BJ (cell line): ENCODE data around the gene LLGL2. TPM values are rescaled to one million over a fixed set of nuclear protein-coding genes. Genes with fewer than 3 reads are reported as not detected.

Experiments
- CTCF ChIA-PET: fragments of 350-600 bp; formaldehyde crosslinking; extraction: SDS; loops from one replicate; lab custom pipeline; 2021; ENCODE audit warnings: antibody characterized with exemption, inconsistent platforms; lab: Yijun Ruan, JAX
- POLR2A ChIA-PET: fragments of 300-600 bp; sonication (Branson Sonifier 250); formaldehyde crosslinking; extraction: SDS; loops from one replicate; lab custom pipeline; 2021; ENCODE audit warnings: antibody characterized with exemption; lab: Charles Lee
- DNase-seq: peaks from one replicate; pipeline ENCODE4 v3.0.0-alpha.2; 2011; ENCODE audit warnings: low read depth
- H3K27me3 ChIP-seq: 2 replicates; pipeline ENCODE4 v1.6.0; 2011; ENCODE audit warnings: low read length; ENCODE audit not compliant: control insufficient read depth, insufficient read depth
- H3K36me3 ChIP-seq: 2 replicates; pipeline ENCODE4 v1.5.1; 2011; ENCODE audit warnings: low read length; ENCODE audit not compliant: control insufficient read depth, insufficient read depth
- H3K4me3 ChIP-seq: 2 replicates; pipeline ENCODE4 v1.5.1; 2011; ENCODE audit warnings: low read depth, mild to moderate bottlenecking, control low read depth, low read length
- polyA plus RNA-seq: library from polyadenylated mRNA; depleted of rRNA; stranded (reverse); fragments of >200 nt; gene quantifications from 2 replicates; pipeline ENCODE4 v1.2.3, GENCODE V29; 2011
- TF ChIP-seq, protein P1 (sequence below): IDR thresholded peaks from 2 replicates; pipeline ENCODE4 v1.5.1; 2011; ENCODE audit warnings: low read depth, mild to moderate bottlenecking, control low read depth, inconsistent platforms, low read length, moderate library complexity; ENCODE audit not compliant: insufficient read depth

The LLGL2 gene
- polyA plus RNA-seq, 1 experiment, result 1.6 TPM

DNA sequence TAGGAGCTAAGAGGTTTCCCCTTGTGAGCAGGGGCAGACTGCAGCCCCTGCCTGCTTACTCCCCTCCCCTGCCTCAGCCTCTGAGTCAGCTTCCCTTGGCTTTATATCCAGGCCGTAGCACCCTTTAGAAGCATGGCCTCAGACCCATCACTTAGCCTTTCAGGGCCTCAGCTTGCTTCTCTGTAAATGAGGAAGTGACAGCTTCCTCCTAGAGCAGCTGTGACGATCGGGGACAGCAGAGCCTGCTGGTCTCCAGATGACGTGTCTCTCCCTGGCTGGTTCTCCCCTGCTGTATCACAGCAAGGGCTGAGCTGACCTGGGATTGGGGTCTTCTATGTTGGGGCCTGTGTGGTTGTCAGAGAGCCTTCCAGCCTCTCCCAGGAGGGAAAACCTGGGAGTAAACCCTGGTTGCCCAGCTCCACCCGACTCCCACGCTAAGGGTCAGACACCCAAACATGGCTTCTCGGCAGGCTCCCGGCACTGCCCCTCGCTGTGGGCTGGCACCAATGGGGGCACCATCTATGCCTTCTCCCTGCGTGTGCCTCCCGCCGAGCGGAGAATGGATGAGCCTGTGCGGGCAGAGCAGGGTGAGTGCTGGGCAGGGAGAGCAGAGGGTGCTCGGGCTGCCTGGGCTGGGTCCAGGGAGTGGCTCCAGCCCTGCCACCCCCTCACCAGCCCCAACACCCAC, 45.8 kb downstream of the LLGL2 start:
- no peak for DNase-seq

DNA sequence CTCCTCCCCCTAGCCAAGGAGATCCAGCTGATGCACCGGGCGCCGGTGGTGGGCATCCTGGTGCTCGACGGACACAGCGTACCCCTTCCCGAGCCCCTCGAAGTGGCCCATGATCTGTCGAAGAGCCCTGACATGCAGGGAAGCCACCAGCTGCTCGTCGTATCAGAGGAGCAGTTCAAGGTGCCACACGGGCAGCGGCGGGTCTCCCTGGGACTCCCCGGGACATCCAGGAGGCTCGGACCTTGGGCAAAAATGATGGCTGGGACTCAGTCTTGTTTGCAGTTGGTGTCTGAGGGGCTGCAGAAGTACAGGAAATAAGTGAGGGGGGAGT, 46.4 kb downstream of the LLGL2 start:
- DNase-seq, result no peak
- CTCF ChIA-PET, result interaction anchor here (0.9 to 1.4 kb wide), 2 partner anchors 10 to 16 kb away, joined by 3 to 5 read pairs; no protein-coding TSS in a partner anchor
- no peaks in the 10 kb centered on the region for H3K36me3 ChIP-seq
- TF ChIP-seq, protein P1, sequence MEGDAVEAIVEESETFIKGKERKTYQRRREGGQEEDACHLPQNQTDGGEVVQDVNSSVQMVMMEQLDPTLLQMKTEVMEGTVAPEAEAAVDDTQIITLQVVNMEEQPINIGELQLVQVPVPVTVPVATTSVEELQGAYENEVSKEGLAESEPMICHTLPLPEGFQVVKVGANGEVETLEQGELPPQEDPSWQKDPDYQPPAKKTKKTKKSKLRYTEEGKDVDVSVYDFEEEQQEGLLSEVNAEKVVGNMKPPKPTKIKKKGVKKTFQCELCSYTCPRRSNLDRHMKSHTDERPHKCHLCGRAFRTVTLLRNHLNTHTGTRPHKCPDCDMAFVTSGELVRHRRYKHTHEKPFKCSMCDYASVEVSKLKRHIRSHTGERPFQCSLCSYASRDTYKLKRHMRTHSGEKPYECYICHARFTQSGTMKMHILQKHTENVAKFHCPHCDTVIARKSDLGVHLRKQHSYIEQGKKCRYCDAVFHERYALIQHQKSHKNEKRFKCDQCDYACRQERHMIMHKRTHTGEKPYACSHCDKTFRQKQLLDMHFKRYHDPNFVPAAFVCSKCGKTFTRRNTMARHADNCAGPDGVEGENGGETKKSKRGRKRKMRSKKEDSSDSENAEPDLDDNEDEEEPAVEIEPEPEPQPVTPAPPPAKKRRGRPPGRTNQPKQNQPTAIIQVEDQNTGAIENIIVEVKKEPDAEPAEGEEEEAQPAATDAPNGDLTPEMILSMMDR, result no peak
- H3K27me3 ChIP-seq, result peaks cover 5% of the 10 kb centered on the region; the same call in 1 of the 2 replicates
- POLR2A ChIA-PET, result no interaction called here
- H3K4me3 ChIP-seq, result no peak overlapping the region

More for the DNA sequence above, 45.8 kb downstream of the LLGL2 start:
- POLR2A ChIA-PET, result no interaction called here
- Histone ChIP-seq H3K4me3 (no peak overlapping the region), H3K27me3 (peaks cover 5% of the 10 kb centered on the region; the same call in 1 of the 2 replicates), H3K36me3 (no peaks in the 10 kb centered on the region)
- TF ChIP-seq, protein P1, result no peak
- CTCF ChIA-PET, result interaction anchor here (0.5 to 1.4 kb wide), 3 partner anchors 10 to 301 kb away, joined by 3 to 5 read pairs (median 3); no protein-coding TSS in a partner anchor

DNA sequence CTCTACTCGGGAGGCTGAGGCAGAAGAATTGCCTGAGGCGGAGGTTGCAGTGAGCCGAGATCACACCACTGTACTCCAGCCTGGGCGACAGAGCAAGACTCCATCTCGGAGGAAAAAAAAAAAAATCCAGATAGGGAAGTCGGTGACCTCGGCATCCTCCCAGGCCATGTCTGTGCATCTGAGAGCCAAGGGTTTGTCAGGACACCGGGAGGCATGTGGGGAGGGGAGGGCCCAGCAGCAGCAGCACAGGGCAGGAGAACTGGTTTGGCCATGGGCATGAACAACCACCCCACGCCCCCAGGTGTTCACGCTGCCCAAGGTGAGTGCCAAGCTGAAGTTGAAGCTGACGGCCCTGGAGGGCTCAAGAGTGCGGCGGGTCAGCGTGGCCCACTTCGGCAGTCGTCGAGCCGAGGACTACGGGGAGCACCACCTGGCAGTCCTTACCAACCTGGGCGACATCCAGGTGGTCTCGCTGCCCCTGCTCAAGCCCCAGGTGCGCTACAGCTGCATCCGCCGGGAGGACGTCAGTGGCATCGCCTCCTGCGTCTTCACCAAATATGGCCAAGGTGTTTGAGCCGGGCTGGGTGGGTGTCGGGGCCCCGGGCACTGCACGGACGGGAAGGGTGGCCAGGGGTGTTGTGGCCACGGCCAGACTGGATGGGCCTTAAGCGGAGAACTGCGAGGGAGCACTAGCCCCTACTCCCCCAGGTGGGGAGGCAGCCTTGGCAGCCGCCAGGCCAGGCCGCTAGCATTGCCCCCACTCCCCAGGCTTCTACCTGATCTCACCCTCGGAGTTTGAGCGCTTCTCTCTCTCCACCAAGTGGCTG, 47.4 kb downstream of the LLGL2 start:
- H3K4me3 ChIP-seq, result no peak overlapping the region
- no peaks in the 10 kb centered on the region for H3K36me3 ChIP-seq
- peaks cover 3% of the 10 kb centered on the region; the same call in 1 of the 2 replicates for H3K27me3 ChIP-seq
- no peak for DNase-seq
- TF ChIP-seq, protein P1, result no peak
- POLR2A ChIA-PET, result no interaction called here
- CTCF ChIA-PET, result no interaction called here

DNA sequence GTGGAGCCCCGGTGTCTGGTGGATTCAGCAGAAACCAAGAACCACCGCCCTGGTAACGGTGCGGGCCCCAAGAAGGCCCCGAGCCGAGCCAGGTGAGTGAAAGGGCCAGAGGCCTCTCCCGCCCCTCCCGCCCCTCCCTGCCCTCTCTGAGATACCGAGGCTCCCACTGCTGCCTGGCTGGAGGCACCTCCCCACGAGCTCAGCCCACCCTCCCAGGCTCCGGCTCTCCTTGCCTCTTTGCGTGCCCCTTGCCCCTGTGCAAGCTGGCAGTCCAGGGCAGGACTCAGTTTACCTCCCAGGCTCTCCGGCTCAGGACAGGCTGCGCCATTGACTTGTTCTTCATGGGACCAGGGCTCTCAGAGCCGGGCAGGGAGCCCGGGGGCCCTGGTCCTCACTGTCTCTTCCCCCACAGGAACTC, 48.1 kb downstream of the LLGL2 start:
- DNase-seq, result no peak
- no peak overlapping the region for H3K4me3 ChIP-seq
- H3K27me3 ChIP-seq, result 0 out of 2 replicates have a peak, but pooled peaks cover 1% of the 10 kb centered on the region
- ChIA-PET CTCF (no interaction called here), POLR2A (no interaction called here)
- TF ChIP-seq, protein P1, result no peak
- no peaks in the 10 kb centered on the region for H3K36me3 ChIP-seq

DNA sequence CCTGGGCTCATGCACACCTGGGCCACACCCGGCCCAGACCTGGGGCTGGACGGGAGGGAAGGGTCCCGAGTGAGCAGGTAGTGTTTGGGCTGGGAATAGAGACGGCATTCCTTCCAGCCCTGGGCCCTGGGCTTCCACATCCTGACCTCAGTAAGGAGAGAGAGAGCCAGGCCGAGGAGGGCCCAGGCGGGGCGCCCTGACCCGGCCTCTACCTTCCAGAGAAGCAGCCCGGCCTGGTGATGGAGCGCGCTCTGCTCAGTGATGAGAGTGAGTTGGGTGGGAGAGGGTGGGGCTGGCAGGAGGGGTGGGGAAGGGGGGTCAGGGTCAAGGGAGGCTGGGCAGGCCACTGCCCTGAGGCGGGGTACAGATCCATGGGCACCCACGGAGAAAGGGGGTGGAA, 48.5 kb downstream of the LLGL2 start:
- POLR2A ChIA-PET, result no interaction called here
- DNase-seq, result no peak
- H3K4me3 ChIP-seq, result no peak overlapping the region
- CTCF ChIA-PET, result no interaction called here
- H3K36me3 ChIP-seq, result no peaks in the 10 kb centered on the region
- H3K27me3 ChIP-seq, result peaks cover 1% of the 10 kb centered on the region; the same call in 1 of the 2 replicates
- TF ChIP-seq, protein P1, result no peak
